ENCODE measurements around the gene TMEM256.

Gene TMEM256

DNA sequence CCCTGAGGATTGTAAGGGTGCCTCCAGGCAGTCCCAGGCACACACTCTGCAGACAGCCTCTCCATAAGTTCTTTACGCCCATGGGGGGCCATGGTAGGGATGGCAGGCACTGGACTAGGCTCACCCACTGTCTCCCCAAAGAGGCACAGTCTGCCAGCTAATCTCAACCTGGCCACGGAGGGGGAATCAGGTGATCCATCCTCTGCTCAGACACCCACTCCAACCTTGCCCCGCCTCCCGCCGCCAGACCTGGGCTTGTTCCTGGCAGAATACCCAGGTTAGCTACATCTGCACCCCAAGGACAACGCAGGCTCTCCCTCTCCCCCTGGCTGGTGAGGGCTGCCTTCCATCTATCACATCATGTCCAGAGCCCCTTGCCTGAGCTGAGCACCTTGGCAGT, 5.0 kb upstream of the TMEM256 start:
- H3K4me3 ChIP-seq (ENCODE audit: low read length): no peak overlapping the region
- TF ChIP-seq, protein P1, sequence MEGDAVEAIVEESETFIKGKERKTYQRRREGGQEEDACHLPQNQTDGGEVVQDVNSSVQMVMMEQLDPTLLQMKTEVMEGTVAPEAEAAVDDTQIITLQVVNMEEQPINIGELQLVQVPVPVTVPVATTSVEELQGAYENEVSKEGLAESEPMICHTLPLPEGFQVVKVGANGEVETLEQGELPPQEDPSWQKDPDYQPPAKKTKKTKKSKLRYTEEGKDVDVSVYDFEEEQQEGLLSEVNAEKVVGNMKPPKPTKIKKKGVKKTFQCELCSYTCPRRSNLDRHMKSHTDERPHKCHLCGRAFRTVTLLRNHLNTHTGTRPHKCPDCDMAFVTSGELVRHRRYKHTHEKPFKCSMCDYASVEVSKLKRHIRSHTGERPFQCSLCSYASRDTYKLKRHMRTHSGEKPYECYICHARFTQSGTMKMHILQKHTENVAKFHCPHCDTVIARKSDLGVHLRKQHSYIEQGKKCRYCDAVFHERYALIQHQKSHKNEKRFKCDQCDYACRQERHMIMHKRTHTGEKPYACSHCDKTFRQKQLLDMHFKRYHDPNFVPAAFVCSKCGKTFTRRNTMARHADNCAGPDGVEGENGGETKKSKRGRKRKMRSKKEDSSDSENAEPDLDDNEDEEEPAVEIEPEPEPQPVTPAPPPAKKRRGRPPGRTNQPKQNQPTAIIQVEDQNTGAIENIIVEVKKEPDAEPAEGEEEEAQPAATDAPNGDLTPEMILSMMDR (IDR thresholded peaks at IDR 0.05; ENCODE audit: insufficient read depth, low read depth, low read length, missing control alignments): no peak
- no peak for DNase-seq (ENCODE audit: low read depth)

DNA sequence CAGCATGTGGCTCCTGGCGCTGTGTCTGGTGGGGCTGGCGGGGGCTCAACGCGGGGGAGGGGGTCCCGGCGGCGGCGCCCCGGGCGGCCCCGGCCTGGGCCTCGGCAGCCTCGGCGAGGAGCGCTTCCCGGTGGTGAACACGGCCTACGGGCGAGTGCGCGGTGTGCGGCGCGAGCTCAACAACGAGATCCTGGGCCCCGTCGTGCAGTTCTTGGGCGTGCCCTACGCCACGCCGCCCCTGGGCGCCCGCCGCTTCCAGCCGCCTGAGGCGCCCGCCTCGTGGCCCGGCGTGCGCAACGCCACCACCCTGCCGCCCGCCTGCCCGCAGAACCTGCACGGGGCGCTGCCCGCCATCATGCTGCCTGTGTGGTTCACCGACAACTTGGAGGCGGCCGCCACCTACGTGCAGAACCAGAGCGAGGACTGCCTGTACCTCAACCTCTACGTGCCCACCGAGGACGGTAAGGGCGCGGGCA, 4.4 kb upstream of the TMEM256 start:
- H3K4me3 ChIP-seq (ENCODE audit: low read length): no peak overlapping the region
- TF ChIP-seq, protein P1 (IDR thresholded peaks at IDR 0.05; ENCODE audit: insufficient read depth, low read depth, low read length, missing control alignments): no peak
- no peak for DNase-seq (ENCODE audit: low read depth)

- TF ChIP-seq, protein P1 (IDR thresholded peaks at IDR 0.05; ENCODE audit: insufficient read depth, low read depth, low read length, missing control alignments): no peak
- no peak within 1 kb of the TSS for H3K4me3 ChIP-seq (ENCODE audit: low read length)
- no peak for DNase-seq (ENCODE audit: low read depth)
These were observed 3.8 kb upstream of the TMEM256 start, which contains the start of gene NLGN2 for GRCh38 chr17:7407485-7408251. Gene NLGN2, plus strand, starts transcription at chr17:7407845. Its CDS starts 411 bp downstream, at chr17:7408256.

DNA sequence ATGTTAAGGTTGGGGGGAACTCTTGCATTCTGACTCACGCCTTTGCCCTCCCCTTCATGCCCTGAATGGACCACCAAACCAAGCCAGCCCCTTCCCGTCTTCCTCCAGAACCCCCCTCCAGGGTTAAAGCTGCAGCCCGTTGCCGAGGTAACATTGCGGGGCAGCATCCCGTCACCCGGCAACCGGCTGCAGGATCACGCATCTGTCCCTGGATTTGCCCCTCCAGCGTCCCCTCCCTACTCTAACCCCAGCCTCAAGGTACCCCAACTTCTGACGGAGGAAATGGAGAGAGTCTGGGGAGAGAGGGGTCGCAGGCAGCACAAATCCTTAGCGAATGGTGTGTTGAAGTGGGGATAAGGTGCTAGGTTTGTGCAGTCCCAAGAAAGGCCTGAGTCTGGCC, 3.2 kb upstream of the TMEM256 start:
- no peak overlapping the region for H3K4me3 ChIP-seq (ENCODE audit: low read length)
- DNase-seq (ENCODE audit: low read depth): no peak
- TF ChIP-seq, protein P1 (IDR thresholded peaks at IDR 0.05; ENCODE audit: insufficient read depth, low read depth, low read length, missing control alignments): no peak

DNA sequence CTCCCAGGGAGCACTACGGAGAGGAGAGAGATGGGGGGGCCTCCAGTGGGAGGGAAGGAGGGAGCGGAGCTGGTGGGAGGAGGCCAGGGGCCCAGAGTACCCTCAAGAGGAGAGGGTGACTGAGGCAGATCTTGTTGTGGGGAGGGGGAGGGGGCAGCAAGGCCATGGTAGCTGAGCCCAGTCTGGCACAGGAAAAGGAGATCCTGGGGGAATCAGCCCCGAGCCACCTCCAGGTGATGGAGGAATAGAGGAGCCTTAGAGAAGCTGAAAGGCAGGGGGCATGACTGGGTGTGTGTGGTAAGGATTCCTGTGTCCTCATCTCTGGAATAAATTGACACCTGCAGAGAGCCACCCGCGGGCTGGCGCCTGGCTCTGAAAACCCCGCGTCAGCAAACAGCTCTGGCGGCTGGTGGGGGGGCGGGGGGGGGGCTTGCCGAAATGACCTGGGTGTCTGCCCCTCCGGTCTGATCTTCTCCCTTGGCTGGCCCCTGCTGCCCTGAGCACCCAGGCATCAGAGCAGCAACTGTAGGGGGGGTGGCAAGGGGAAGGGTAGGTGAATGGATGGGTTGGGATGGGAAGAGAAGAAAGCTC, 2.4 kb upstream of the TMEM256 start:
- DNase-seq (ENCODE audit: low read depth): no peak
- no peak overlapping the region for H3K4me3 ChIP-seq (ENCODE audit: low read length)
- TF ChIP-seq, protein P1 (IDR thresholded peaks at IDR 0.05; ENCODE audit: insufficient read depth, low read depth, low read length, missing control alignments): no peak

DNA sequence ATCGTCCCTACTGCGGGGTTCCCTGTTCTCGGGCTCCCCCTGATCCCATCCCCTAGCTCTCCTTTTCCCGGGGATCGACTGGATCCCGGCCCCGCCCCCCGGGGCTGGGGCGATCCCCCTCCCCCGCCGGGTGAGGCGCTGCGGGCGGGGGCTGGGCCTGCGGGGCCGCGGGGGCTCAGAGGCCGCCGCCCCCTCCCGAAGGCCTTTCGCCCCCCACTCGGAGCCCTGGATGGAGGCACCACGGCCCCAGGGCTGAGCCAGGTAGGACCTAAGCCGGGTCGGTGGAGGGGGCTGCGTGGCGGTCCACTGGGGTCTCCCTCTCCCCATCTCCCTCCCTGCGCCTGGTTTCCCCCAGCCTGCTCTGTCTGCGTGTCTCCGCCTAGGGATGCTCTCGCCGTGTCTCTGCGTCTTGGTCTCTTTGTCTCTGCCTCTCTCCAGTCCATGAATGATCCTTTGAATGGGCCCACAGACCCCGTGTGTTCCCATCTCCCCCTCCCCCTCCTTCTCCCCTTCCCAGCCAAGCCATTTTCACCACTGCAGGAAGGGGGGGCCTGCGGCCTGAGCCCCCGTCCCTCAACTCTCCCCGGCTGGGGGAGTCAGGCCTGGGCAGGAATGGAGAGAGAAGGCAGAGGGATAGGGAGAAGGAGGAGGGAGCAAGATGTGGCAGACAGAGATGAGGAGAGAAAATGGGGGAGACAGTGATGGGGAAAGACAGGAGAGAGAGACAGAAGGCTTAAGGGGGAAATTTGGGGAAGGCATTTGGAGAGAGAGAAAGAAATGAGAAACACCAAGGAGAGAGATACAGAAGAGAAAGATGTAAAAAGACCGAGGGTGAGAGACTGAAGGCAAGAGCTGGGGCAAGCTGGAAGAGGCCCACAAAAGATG, 1.7 kb upstream of the TMEM256 start:
- no peak for DNase-seq (ENCODE audit: low read depth)
- peak overlapping the region; percentile 76 for H3K4me3 ChIP-seq (ENCODE audit: low read length)
- TF ChIP-seq, protein P1 (IDR thresholded peaks at IDR 0.05; ENCODE audit: insufficient read depth, low read depth, low read length, missing control alignments): no peak

Data from epithelial cell of esophagus (primary cell).